Measurements from ENCODE around the gene ZNF74.
"Not testable (repeated sequence)": the region's sequence is repeated elsewhere in the genome, so short reads cannot be mapped to it uniquely, and the experiment has no call there.

The ZNF74 gene

GRCh38 chr22:20393705-20394476, at the start of gene ZNF74:
ZNF74 (plus strand) TSS chr22:20394151; CDS start chr22:20394629, 478 bp downstream.
- FAIRE-seq, result peak; percentile 94
- DNase-seq (ENCODE audit: low spot score), result peak; percentile 96

DNA sequence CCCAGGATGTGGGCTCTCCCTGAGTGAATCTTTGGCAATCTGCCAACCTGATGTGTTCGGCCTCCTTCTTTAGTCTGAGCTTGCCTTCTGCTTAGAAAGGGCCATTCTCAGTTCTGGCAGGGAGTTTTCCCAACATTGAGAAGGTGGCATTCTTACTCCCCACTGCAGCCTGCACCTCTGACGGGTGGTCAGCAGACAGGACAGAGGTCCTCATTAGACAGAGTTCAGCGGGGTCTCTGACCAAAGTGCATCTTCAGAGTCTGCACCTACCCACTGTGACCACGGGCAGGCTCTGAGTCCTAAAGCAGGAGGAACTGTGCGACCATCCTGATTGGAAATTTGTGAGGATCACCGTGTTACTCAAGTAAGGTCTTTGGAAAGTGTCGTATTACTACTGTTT, 47.4 kb upstream of the ZNF74 start:
- not testable (repeated sequence) for FAIRE-seq; DNase-seq (ENCODE audit: low spot score)

GRCh38 chr22:20352536-20352935, 41.4 kb upstream of the ZNF74 start:
- DNase-seq (ENCODE audit: low spot score); FAIRE-seq: not testable (repeated sequence)

DNA sequence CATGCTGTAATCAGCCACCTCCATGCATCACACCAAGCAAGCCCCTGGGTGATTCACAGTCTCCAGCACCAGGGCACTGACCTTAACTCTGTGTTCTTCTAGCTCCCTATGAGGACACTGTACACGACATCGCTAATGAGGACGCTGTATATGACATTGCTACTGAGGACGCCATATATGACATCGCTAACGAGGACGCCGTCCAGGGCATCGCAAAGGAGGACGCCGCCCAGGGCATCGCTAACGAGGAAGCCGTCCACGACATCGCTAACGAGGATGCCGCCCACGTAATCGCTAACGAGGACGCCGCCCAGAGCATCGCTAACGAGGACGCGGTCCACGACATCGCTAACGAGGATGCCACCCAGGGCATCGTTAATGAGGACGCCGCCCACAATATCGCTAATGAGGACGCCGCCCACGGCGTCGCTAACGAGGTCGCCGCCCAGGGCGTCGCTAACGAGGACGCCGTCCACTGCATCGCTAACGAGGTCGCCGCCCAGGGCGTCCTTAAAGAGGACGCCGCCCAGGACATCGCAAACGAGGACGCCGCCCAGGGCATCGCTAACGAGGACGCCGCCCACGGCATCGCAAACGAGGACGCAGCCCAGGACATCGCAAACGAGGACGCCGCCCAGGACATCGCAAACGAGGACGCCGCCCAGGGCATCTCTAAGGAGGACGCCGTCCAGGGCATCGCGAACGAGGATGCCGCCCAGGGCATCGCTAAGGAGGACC, 39.5 kb upstream of the ZNF74 start:
- no peak for DNase-seq (ENCODE audit: low spot score)
- FAIRE-seq, result peak; percentile 68

GRCh38 chr22:20355939-20356636, 37.9 kb upstream of the ZNF74 start:
- not testable (repeated sequence) for DNase-seq (ENCODE audit: low spot score)
- FAIRE-seq, result peak; percentile 82

DNA sequence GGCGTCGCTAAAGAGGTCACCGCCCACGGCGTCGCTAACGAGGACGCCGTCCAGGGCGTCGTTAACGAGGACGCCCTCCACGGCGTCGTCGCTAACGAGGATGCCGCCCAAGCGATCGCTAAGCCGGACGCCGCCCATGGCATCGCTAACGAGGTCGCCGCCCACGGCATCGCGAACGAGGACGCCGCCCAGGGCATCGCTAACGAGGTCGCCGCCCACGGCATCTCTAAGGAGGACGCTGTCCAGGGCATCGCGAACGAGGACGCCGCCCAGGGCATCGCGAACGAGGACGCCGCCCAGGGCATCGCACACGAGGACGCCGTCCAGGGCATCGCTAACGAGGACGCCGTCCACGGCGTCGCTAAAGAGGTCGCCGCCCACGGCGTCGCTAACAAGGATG, 37.0 kb upstream of the ZNF74 start:
- peak; percentile 97 for FAIRE-seq

GRCh38 chr22:20357967-20358366, 36.0 kb upstream of the ZNF74 start:
- FAIRE-seq, result not testable (repeated sequence)

More for the DNA sequence above, 37.0 kb upstream of the ZNF74 start:
- not testable (repeated sequence) for DNase-seq (ENCODE audit: low spot score)

GRCh38 chr22:20358503-20359239, 35.3 kb upstream of the ZNF74 start:
- peak; percentile 94 for FAIRE-seq
- DNase-seq (ENCODE audit: low spot score), result not testable (repeated sequence)

More at GRCh38 chr22:20357967-20358366, 36.0 kb upstream of the ZNF74 start:
- DNase-seq (ENCODE audit: low spot score), result not testable (repeated sequence)

GRCh38 chr22:20360261-20360660, 33.7 kb upstream of the ZNF74 start:
- not testable (repeated sequence) for DNase-seq (ENCODE audit: low spot score)
- peak; percentile 78 for FAIRE-seq

DNA sequence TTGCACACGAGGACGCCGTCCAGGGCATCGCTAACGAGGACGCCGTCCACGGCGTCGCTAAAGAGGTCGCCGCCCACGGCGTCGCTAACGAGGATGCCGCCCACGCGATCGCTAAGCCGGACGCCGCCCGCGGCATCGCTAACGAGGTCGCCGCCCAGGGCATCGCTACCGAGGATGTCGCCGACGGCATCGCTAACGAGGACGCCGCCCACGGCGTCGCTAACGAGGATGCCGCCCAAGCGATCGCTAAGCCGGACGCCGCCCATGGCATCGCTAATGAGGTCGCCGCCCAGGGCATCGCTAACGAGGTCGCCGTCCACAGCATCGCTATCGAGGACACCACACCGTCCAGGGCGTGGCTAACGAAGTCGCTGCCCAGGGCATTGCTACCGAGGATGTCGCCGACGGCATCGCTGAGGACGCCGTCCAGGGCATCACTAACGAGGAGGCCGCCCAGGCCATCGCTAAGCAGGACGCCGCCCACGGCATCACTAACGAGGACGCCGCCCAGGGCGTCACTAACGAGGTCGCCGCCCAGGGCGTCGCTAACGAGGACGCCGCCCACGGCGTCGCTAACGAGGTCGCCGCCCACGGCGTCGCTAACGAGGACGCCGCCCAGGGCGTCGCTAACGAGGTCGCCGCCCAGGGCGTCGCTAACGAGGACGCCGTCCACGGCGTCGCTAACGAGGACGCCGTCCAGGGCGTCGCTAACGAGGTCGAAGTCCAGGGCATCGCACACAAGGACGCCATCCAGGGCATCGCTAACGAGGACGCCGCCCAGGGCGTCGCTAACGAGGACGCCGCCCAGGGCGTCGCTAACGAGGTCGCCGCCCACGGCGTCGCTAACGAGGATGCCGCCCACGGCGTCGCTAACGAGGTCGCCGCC, 32.8 kb upstream of the ZNF74 start:
- DNase-seq (ENCODE audit: low spot score), result not testable (repeated sequence)
- FAIRE-seq, result peak; percentile 72

GRCh38 chr22:20361752-20362229, 32.2 kb upstream of the ZNF74 start:
- DNase-seq (ENCODE audit: low spot score); FAIRE-seq: not testable (repeated sequence)

DNA sequence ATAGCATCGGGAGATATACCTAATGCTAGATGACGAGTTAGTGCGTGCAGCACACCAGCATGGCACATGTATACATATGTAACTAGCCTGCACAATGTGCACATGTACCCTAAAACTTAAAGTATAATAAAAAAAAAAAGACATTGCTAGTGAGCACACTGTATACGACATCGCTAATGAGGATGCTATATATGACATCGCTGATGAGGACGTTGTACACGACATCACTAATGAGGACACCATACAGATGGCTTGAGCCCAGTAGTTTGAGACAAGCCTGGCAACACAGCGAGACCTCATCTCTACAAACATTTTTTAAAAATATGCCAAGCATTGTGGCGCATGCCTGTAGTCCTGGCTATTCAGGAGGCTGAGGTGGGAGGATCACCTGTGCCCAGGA, 31.5 kb upstream of the ZNF74 start:
- DNase-seq (ENCODE audit: low spot score); FAIRE-seq: not testable (repeated sequence)

GRCh38 chr22:20364335-20365260, 29.4 kb upstream of the ZNF74 start:
- DNase-seq (ENCODE audit: low spot score), result peak; percentile 16
- FAIRE-seq, result peak; percentile 90

GRCh38 chr22:20366841-20367240, 27.1 kb upstream of the ZNF74 start:
- DNase-seq (ENCODE audit: low spot score); FAIRE-seq: not testable (repeated sequence)

DNA sequence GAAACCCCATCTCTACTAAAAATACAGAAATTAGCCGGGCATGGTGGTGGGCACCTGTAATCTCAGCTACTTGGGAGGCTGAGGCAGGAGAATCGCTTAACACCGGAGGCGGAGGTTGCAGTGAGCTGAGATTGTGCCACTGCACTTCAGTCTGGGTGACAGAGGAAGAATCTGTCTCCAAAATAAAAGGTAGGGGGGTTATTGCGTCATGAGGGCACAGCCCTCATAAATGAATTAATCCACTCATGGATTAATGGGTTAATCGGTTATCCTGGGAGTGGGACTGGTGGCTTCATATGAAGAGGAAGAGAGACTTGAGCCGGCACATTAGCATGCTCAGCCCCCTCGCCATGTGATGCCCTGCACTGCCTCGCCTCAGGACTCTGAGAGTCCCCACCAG, 25.1 kb upstream of the ZNF74 start:
- DNase-seq (ENCODE audit: low spot score); FAIRE-seq: not testable (repeated sequence)

DNA sequence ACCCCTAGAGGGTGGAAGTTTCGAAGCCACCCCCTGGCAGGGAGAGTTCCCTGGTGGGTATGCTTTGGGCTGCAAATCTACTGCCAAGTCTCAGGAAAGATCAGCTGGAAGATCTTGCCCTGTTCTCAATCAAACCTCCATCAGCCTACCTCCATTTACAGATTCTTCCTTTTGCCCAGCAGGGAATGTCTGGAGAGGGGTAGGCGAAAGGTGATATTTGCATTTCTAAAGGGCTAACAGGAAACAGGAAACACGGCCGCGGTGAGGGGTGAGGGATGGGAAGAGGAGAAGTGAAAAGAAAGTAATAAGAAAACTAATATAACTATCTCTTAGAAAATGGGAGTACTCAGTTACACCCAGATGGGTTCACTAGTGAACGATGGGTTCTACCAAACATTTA, 22.3 kb upstream of the ZNF74 start:
- DNase-seq (ENCODE audit: low spot score); FAIRE-seq: not testable (repeated sequence)

GRCh38 chr22:20372406-20372854, 21.5 kb upstream of the ZNF74 start:
- FAIRE-seq; DNase-seq (ENCODE audit: low spot score): not testable (repeated sequence)

DNA sequence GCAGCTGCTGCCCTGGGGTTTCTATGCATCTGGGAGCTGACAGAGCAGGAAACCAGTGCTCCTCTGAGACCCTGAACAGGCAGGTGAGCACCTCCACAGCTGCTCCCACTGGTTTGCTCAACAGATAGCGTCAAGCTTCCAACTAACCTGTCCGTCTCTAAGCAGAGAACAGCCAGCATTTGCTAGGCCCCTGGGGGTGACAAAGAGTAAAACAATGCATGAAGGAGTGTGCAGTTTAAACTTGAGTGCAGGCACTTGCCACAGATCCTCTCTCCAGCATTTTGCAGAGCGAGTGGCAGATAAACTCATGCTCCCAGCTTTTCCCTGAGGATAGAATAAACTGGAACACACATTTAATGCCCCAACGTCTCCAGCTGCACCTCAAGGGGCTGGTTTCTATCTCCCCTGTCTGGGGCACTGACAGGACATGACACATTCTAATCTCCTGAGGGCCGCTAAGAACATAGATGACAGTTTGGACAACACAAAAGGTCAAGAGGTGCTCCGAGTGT, 20.7 kb upstream of the ZNF74 start:
- not testable (repeated sequence) for FAIRE-seq; DNase-seq (ENCODE audit: low spot score)
